Posterior cingulate gyrus (tissue), 11 donors: ENCODE data around the gene ATF7.
A peak's percentile ranks its signal among the peaks of the same experiment; 100 is the strongest.
"Not testable (repeated sequence)": the region's sequence is repeated elsewhere in the genome, so short reads cannot be mapped to it uniquely, and the experiment has no call there.

ENCODE experiments used
- DNase-seq, 10 donors: peaks; one replicate each; pipeline versions ENCODE4 v3.0.0 to v3.0.0-alpha.2; 2020 to 2021; ENCODE audit warnings: mixed read lengths in 3 of 10
- intact Hi-C: fragments of 100-400 bp; cut with DNase I; formaldehyde crosslinking; loops from one replicate; pipeline ENCODE4 v1.15.1; 2023

The ATF7 gene

GRCh38 chr12:53631721-53632120 lies 5.5 kb upstream of the ATF7 start:
- no peak for DNase-seq
- intact Hi-C loops = no loop called here

GRCh38 chr12:53627919-53628318 lies 1.7 kb upstream of the ATF7 start:
- no peak for DNase-seq
- intact Hi-C loops = loop anchor here (10.0 kb wide), 1 partner anchor 83 kb away; no protein-coding TSS in a partner anchor

DNA sequence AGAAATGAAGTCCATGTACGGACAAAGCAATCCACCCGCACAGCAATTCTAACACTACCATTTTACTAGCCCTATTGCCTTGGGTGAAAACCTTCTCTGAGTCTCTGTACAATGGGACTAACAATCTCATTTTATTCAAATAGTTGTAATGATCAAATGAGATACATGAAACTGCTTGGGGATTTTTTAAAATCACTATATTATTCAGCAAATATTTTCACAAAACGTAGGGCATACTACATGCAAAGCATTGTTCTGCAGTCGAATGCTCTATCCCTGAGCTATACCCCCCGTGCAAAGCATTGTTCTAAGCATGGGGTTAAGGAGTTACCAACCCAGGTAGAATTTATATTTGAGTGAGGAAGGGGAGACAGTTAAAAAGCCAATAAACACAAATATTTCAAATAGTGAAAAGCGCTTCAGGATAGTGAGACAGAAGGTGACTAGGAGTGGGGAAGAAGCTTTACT lies 554 bp upstream of the ATF7 start:
- DNase-seq = no peak
- intact Hi-C loops = loop anchor here (1.0 to 10.0 kb wide), 2 partner anchors 50 to 82 kb away; partner anchors contain the start of gene ATP5MC2

DNA sequence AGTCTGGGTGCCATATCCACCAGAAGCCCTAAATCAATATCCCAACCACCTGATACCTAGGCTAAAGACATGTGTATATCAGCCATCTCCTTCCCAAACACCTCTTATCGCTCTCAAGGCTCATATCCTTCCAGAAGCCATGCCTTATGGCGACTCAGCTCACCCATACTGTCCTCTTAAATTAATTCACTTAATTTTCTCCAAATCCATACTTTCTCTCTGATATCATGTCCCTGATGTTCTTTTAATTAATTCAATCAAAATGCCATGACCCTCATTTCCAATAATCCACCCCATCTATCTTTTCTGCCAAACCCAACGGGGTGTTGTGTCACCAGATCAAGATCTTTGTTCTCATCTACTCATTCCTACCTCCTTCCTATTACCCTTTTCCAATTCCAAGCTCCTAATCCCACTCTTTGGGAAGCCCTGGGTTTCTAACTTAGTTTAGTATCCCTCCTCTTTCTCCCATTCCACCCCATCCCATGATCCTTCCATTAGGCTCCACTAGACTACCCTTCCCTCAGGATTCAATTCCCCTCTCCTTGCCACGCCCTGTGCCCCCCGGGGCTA lies 723 bp downstream of the ATF7 start:
- intact Hi-C loops = loop anchor here (10.0 kb wide), 1 partner anchor 81 kb away; no protein-coding TSS in a partner anchor
- DNase-seq = no peak

GRCh38 chr12:53624956-53625355 lies 1.2 kb downstream of the ATF7 start:
- intact Hi-C loops = loop anchor here (10.0 kb wide), 1 partner anchor 80 kb away; no protein-coding TSS in a partner anchor
- no peak for DNase-seq

DNA sequence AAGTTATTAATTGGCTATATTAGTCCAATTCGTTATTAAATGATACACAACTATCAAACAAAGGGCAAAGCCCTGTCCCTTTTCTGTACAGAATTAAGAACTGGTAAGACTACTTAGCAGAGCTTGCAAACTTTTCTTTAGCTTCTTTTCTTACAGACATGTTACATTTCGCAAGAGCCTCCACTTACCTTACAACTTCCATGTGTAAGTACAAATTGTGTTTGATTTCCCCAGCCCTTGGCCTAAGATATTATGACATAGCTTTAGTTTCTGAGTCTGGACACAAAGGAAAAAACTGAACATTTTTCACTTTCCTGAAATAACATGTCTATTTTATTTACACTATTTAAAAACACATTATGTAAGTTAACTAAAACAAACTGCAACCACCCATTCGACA lies 1.7 kb downstream of the ATF7 start:
- no peak for DNase-seq
- intact Hi-C loops = loop anchor here (10.0 kb wide), 1 partner anchor 80 kb away; no protein-coding TSS in a partner anchor

GRCh38 chr12:53623548-53624385 lies 2.4 kb downstream of the ATF7 start:
- intact Hi-C loops = loop anchor here (10.0 kb wide), 1 partner anchor 79 kb away; no protein-coding TSS in a partner anchor
- DNase-seq = peak in 1 of 10 donors; percentile 28

- intact Hi-C loops = loop anchor here (10.0 kb wide), 1 partner anchor 78 kb away; no protein-coding TSS in a partner anchor
- DNase-seq = peak in 1 of 10 donors; percentile 17
Observed at GRCh38 chr12:53622724-53623123, 3.5 kb downstream of the ATF7 start.

DNA sequence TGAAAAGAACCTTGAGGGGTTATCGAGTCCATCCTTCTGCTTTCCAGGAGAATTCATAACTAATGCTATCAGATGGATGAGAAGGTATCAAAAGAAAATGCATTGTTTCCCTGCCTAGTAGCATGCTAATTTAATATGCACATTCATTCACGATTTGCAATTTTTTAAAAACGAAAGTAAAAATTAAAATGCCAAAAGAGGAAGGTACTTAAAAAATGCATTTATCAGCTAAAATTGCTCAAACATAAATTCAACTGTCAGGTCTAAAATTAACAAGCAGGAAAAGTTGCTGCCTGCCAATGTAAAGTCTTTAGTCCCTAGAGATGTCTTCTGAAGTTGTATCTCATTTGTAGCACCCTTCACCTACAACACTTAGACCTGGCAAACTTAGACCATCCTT lies 7.9 kb downstream of the ATF7 start:
- intact Hi-C loops = no loop called here
- no peak for DNase-seq

DNA sequence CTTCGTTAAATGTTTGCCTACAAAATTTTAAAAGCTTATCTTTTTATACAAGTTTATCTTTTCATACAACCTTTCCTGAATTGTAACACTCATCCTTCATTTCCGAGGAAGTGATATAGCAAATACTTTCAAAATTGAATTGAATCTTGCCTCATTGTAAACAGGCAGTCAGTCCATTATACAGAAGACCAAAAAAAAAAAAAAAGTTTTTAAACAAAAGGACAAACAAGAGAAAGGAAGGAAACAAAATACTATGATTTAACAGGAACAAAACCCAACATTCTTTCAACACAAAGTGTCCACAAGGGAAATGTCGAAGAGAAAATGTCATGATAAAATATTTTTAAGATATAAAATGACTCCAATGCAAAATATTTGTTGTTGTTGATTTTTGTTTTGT lies 8.5 kb downstream of the ATF7 start:
- intact Hi-C loops = no loop called here
- no peak for DNase-seq

- intact Hi-C loops = no loop called here
- no peak for DNase-seq
Observed at GRCh38 chr12:53616950-53617349, 9.2 kb downstream of the ATF7 start.

GRCh38 chr12:53613821-53614220 lies 12.4 kb downstream of the ATF7 start:
- intact Hi-C loops = no loop called here
- DNase-seq = no peak

DNA sequence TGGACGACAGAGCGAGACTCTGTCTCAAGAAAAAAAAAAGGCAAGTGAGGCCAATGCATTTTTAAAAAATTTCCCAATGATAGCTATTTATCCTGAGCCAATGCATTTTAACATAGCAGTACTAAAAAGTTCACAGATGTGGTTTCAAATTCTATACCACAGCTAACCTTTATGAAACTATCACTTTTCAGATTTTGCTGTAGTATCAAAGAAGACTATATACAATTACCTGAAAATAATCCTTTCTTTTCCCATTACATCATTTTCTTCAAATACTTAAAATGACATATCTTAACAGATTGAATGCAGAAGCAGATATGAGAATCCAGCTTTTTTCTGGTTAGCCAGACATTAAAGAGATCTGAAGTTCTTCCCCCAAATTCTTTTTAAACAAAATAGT lies 13.2 kb downstream of the ATF7 start:
- intact Hi-C loops = no loop called here
- DNase-seq = no peak

DNA sequence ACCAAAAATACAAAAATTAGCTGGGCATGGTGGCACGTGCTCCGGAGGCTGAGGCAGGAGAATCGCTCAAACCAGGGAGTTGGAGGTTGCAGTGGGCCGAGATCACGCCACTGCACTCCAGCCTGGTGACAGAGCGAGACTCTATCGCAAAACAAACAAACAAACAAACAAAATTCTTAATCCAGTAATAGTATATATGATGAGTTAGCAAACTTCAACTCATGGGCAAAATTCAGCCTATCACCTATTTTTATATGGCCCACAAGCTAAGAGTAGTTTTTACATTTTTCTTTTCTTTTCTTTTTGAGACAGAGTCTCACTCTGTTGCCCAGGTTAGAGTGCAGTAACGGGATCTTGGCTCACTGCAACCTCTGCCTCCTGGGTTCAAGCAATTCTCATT lies 14.9 kb downstream of the ATF7 start:
- intact Hi-C loops = no loop called here
- no peak for DNase-seq

DNA sequence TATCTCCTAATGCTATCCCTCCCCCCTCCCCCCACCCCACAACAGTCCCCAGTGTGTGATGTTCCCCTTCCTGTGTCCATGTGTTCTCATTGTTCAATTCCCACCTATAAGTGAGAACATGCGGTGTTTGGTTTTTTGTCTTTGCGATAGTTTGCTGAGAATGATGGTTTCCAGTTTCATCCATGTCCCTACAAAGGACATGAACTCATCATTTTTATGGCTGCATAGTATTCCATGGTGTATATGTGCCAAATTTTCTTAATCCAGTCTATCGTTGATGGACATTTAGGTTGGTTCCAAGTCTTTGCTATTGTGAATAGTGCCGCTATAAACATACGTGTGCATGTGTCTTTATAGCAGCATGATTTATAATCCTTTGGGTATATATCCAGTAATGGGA lies 19.5 kb downstream of the ATF7 start:
- DNase-seq, intact Hi-C loops: not testable (repeated sequence)

DNA sequence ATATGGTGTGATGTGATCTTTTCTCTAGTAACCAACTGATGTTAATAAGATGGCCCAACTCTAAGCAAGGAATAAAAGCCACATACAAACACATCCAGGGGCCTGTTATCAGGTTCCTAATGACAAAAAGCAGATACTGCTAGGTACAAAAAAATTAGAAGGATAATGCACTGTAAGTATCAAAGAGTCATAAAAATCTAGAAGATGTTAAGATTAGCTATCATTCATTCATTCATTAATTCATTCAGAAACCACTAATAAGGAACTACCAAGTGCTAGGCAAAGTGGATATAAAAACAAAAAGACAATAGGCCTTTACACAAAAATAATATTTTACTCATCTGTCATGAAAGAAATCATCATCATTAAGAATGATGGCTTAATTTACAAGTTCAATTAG lies 21.6 kb downstream of the ATF7 start:
- intact Hi-C loops = loop anchor here (5.0 kb wide), 1 partner anchor 73 kb away; the partner anchor contains the start of gene ATP5MC2
- DNase-seq = no peak

GRCh38 chr12:53603804-53604203 lies 22.4 kb downstream of the ATF7 start:
- intact Hi-C loops = loop anchor here (5.0 kb wide), 1 partner anchor 73 kb away; the partner anchor contains the start of gene ATP5MC2
- DNase-seq = no peak

GRCh38 chr12:53603196-53603595 lies 23.0 kb downstream of the ATF7 start:
- no peak for DNase-seq
- intact Hi-C loops = loop anchor here (5.0 kb wide), 1 partner anchor 74 kb away; the partner anchor contains the start of gene ATP5MC2

DNA sequence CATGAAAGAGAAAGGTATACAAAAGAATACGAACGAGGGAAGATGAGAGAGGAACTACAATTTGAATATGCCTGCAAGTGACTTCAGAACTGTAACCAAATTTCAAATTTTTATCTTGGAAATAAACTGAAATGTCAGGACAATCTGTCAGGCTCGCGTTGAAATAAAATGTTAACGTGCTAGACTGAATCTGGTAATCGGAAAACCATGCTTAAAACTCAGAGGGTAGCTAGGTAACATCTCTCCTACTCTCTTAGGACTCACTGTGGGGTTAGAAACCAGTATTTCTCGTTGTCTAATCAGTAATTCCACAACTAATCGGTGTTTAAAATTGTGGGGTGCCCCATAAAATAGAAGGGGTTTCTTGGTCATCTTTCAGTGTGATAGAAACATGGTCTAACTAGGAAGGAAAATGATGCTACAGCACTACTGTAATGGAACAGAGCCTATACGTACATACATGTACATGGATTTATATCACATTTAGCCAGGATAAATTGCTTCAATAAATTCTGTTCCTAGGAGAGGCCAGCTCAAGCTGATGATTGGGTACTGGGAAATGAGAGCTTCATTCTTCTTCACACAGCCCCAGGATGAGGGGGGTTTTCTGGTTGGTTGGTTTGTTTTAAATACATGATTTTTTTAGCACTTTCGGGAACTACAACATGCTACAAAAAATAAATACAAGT lies 23.9 kb downstream of the ATF7 start:
- DNase-seq = no peak
- intact Hi-C loops = loop anchor here (5.0 kb wide), 1 partner anchor 75 kb away; the partner anchor contains the start of gene ATP5MC2

- intact Hi-C loops = loop anchor here (5.0 kb wide), 1 partner anchor 76 kb away; the partner anchor contains the start of gene ATP5MC2
- DNase-seq = peak in 3 of 10 donors; percentile 28 to 86 (median 40)
Observed at GRCh38 chr12:53601296-53601847, 24.8 kb downstream of the ATF7 start.
